ENCODE data around the gene LZIC.

The LZIC gene

GRCh38 chr1:9910423-9911178 lies 32.6 kb downstream of the LZIC start:
- peak; percentile 100 for DNase-seq (ENCODE audit: low read depth)

GRCh38 chr1:9910076-9910422 lies 33.1 kb downstream of the LZIC start, which contains the start of gene CTNNBIP1:
TSS of gene CTNNBIP1 (minus strand) at chr1:9910269. CDS start at chr1:9872064, 38,205 bp downstream.
- no peak for DNase-seq (ENCODE audit: low read depth)

GRCh38 chr1:9909234-9910046 lies 33.8 kb downstream of the LZIC start:
- peak; percentile 20 for DNase-seq (ENCODE audit: low read depth)

- no peak for DNase-seq (ENCODE audit: low read depth)
Observed at GRCh38 chr1:9908871-9909233, 34.3 kb downstream of the LZIC start.

- no peak for DNase-seq (ENCODE audit: low read depth)
Observed at GRCh38 chr1:9907441-9907840, 35.8 kb downstream of the LZIC start.

- DNase-seq (ENCODE audit: low read depth) = no peak
Observed at GRCh38 chr1:9906466-9906865, 36.7 kb downstream of the LZIC start.

- no peak for DNase-seq (ENCODE audit: low read depth)
Observed at GRCh38 chr1:9905010-9905409, 38.2 kb downstream of the LZIC start.

- DNase-seq (ENCODE audit: low read depth) = no peak
Observed at GRCh38 chr1:9904596-9904995, 38.6 kb downstream of the LZIC start.

GRCh38 chr1:9903801-9904527 lies 39.2 kb downstream of the LZIC start:
- no peak for DNase-seq (ENCODE audit: low read depth)

GRCh38 chr1:9902060-9902452 lies 41.1 kb downstream of the LZIC start:
- DNase-seq (ENCODE audit: low read depth) = no peak

GRCh38 chr1:9901148-9902059 lies 41.8 kb downstream of the LZIC start:
- no peak for DNase-seq (ENCODE audit: low read depth)

GRCh38 chr1:9900142-9901043 lies 42.8 kb downstream of the LZIC start:
- DNase-seq (ENCODE audit: low read depth) = no peak

GRCh38 chr1:9894115-9894514 lies 49.1 kb downstream of the LZIC start:
- DNase-seq (ENCODE audit: low read depth) = no peak

GRCh38 chr1:9892563-9893528 lies 50.3 kb downstream of the LZIC start:
- no peak for DNase-seq (ENCODE audit: low read depth)

- no peak for DNase-seq (ENCODE audit: low read depth)
Observed at GRCh38 chr1:9891207-9891606, 52.0 kb downstream of the LZIC start.

GRCh38 chr1:9890224-9890731 lies 52.9 kb downstream of the LZIC start:
- DNase-seq (ENCODE audit: low read depth) = no peak

- no peak for DNase-seq (ENCODE audit: low read depth)
Observed at GRCh38 chr1:9889411-9889810, 53.8 kb downstream of the LZIC start.

- no peak for DNase-seq (ENCODE audit: low read depth)
Observed at GRCh38 chr1:9888886-9889285, 54.3 kb downstream of the LZIC start.

- DNase-seq (ENCODE audit: low read depth) = no peak
Observed at GRCh38 chr1:9887070-9887469, 56.1 kb downstream of the LZIC start.
